ENCODE data around the gene MCM8.

Gene MCM8

GRCh38 chr20:6046432-6046831, 96.0 kb downstream of the MCM8 start:
- no peak for DNase-seq

DNA sequence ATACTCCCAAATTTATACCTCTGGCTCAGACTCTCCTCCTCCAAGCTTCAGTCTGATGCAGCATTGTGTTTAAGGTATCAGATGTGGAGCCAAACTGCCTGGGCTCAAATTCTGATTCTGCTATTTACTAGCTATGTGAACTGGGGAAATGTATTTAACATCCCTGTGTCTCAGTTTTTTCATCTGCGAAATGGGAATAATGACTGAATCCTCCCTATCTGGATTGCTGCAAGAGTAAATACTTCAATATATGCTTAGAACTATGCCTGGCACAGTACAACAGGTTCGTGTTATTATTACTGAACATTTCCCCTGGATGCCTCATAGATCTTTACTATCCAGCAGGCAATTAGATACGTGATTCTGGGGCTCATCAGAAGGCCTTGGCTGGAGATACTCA, 97.9 kb downstream of the MCM8 start:
- DNase-seq = no peak

Measured in activated CD8-positive, alpha-beta memory T cell treated with anti-CD3 and anti-CD28 coated beads, Interleukin-2, amount 50 U/mL, for 4 hours (primary cell).